ENCODE data around the gene ADAMTS6.

ADAMTS6 gene

GRCh38 chr5:65480306-65480865 lies 1.3 kb downstream of the ADAMTS6 start:
- TF ChIP-seq CTCF (IDR thresholded peaks at IDR 0.05; ENCODE audit: extremely low read depth, missing control alignments), result no peak
- DNase-seq (ENCODE audit: low spot score), result peak; percentile 16

GRCh38 chr5:65479527-65479926 lies 2.2 kb downstream of the ADAMTS6 start:
- no peak for DNase-seq (ENCODE audit: low spot score)
- TF ChIP-seq CTCF (IDR thresholded peaks at IDR 0.05; ENCODE audit: extremely low read depth, missing control alignments), result no peak

- no peak for DNase-seq (ENCODE audit: low spot score)
- no peak for TF ChIP-seq CTCF (IDR thresholded peaks at IDR 0.05; ENCODE audit: extremely low read depth, missing control alignments)
These were observed 3.4 kb downstream of the ADAMTS6 start for GRCh38 chr5:65478336-65478735.

GRCh38 chr5:65475895-65476294 lies 5.8 kb downstream of the ADAMTS6 start:
- no peak for TF ChIP-seq CTCF (IDR thresholded peaks at IDR 0.05; ENCODE audit: extremely low read depth, missing control alignments)
- no peak for DNase-seq (ENCODE audit: low spot score)

- no peak for TF ChIP-seq CTCF (IDR thresholded peaks at IDR 0.05; ENCODE audit: extremely low read depth, missing control alignments)
- DNase-seq (ENCODE audit: low spot score), result no peak
These were observed 6.4 kb downstream of the ADAMTS6 start for GRCh38 chr5:65475336-65475735.

- TF ChIP-seq CTCF (IDR thresholded peaks at IDR 0.05; ENCODE audit: extremely low read depth, missing control alignments), result no peak
- DNase-seq (ENCODE audit: low spot score), result no peak
These were observed 7.5 kb downstream of the ADAMTS6 start for GRCh38 chr5:65474130-65474711.

- no peak for TF ChIP-seq CTCF (IDR thresholded peaks at IDR 0.05; ENCODE audit: extremely low read depth, missing control alignments)
- DNase-seq (ENCODE audit: low spot score), result no peak
These were observed 13.1 kb downstream of the ADAMTS6 start for GRCh38 chr5:65468633-65469032.
